Epithelial cell of proximal tubule (primary cell): ENCODE data around the gene ABCC12. TPM values are rescaled to one million over a fixed set of nuclear protein-coding genes. Genes with fewer than 3 reads are reported as not detected.

Experiments
- DNase-seq: peaks from one replicate; pipeline ENCODE4 v3.0.0-alpha.2; 2011; ENCODE audit warnings: low read depth
- H3K4me3 ChIP-seq: 2 replicates; pipeline ENCODE4 v1.5.1; 2011; ENCODE audit warnings: low read depth, mild to moderate bottlenecking, low read length
- total RNA-seq: library from RNA; depleted of rRNA; stranded (reverse); fragments of >200 nt; gene quantifications from 2 replicates; pipeline ENCODE4 v1.2.3, GENCODE V29; 2015
- TF ChIP-seq, protein P1 (sequence below): conservative IDR thresholded peaks from 2 replicates; pipeline ENCODE4 v1.5.1; 2012; ENCODE audit warnings: low read depth, mild to moderate bottlenecking, low read length

Gene ABCC12
- total RNA-seq, 1 donor from 2014 or later, result not detected

DNA sequence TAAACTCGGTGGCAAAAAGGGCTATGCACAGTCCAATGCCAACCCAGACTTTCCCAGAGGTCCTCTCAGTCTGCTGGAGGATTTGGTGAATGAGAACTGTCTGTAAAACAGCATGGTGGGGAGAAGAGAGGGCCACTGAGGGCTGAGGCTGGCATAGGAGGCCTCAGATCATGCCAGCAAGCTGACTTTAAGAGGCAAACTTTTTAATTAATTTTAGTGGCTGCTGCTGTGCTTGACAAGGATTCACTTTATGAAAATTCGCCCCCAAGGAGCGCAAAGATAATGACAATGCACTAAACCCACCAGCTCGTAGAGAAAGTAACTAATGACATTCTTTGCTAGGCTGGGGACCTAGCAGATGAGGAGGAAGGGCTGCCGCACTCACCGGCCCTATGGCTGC lies 15.0 kb downstream of the ABCC12 start:
- H3K4me3 ChIP-seq, result no peak overlapping the region
- DNase-seq, result no peak
- TF ChIP-seq, protein P1, sequence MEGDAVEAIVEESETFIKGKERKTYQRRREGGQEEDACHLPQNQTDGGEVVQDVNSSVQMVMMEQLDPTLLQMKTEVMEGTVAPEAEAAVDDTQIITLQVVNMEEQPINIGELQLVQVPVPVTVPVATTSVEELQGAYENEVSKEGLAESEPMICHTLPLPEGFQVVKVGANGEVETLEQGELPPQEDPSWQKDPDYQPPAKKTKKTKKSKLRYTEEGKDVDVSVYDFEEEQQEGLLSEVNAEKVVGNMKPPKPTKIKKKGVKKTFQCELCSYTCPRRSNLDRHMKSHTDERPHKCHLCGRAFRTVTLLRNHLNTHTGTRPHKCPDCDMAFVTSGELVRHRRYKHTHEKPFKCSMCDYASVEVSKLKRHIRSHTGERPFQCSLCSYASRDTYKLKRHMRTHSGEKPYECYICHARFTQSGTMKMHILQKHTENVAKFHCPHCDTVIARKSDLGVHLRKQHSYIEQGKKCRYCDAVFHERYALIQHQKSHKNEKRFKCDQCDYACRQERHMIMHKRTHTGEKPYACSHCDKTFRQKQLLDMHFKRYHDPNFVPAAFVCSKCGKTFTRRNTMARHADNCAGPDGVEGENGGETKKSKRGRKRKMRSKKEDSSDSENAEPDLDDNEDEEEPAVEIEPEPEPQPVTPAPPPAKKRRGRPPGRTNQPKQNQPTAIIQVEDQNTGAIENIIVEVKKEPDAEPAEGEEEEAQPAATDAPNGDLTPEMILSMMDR, result no peak

- no peak for DNase-seq
- TF ChIP-seq, protein P1, result no peak
- no peak overlapping the region for H3K4me3 ChIP-seq
These were observed 16.3 kb downstream of the ABCC12 start for GRCh38 chr16:48139517-48139916.

DNA sequence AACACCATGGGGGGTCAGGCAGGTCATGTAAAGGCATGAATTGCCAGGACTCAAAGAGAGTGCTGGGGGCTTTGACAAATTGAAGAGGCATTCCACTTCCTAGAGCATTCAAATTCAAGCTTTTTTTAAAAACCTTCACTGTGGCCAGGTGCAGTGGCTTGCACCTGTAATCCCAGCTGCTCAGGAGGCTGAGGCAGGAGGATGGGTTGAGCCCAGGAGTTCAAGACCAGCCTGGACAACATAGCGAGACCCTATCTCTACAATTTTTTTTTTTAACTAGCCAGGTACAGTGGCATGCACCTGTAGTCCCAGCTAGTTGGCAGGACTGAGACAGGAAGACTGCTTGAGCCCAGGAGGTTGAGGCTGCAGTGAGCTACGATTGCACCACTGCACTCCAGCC lies 17.2 kb downstream of the ABCC12 start:
- no peak overlapping the region for H3K4me3 ChIP-seq
- DNase-seq, result no peak
- TF ChIP-seq, protein P1, result no peak

DNA sequence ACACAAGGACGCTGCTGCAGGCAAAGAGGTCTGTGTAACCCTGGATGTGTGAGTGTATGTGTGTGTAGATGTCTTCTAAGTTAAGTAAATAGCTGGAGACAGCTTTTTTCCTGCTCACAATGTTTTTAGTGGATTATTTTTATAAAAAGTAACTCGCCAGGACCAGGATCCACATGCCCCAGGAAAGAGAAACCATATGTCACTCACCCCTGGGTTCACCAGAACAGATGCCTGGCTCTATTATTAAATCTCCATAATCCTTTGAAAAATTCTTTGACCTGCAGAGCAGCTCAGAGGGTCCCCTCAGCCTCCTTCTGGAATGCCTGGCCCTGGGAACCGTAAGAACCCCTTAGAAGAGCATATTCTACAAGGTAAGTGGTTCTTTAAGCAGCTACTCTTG lies 18.0 kb downstream of the ABCC12 start:
- H3K4me3 ChIP-seq, result no peak overlapping the region
- no peak for DNase-seq
- TF ChIP-seq, protein P1, result no peak

DNA sequence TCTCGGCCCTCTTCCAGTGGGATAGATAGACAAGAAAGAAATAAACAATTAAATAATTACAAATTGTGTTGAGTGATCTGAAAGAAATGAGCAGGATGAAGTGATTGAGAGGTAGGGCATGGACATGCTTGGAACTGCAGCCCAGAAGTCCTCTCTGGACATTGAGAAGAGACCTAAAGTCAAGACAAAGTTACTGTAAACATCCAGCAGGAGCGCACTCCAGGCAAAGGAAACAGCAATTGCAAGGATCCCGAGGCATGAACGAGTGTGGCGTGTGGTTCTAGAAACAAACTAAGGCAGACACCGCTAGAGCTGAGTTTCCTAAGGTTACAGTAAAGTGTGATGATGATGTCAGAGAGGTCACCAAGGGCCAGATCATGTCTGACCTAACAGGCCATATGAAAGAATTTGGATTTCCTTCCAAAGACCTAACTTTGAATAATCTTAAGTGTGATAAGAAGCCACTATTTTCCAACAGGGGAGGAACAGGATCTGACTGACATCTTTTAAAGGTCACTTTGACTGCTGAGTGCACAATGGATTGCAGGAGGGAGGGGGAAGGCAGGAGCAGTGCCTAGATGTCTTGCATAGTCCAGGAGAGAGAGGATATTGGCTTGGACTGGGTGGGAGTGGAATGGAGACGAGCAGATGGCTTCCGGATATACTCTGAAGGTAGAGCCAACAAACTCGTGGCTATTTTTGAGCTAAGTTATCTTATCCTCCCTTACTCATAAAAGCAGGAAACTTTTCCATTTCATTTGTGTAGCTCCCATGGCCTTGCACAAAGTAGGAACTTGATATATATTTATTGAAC lies 19.0 kb downstream of the ABCC12 start:
- H3K4me3 ChIP-seq, result no peak overlapping the region
- no peak for DNase-seq
- TF ChIP-seq, protein P1, result no peak

GRCh38 chr16:48133455-48134211 lies 22.2 kb downstream of the ABCC12 start:
- DNase-seq, result no peak
- no peak overlapping the region for H3K4me3 ChIP-seq
- TF ChIP-seq, protein P1, result no peak
